22Rv1 (cell line): ENCODE measurements around the gene MRPL58.

Source experiments
- H3K27ac ChIP-seq: fragments of 450-650 bp; 2 replicates; pipeline ENCODE4 v1.5.1; 2017
- CTCF ChIP-seq: fragments of 450-650 bp; IDR thresholded peaks from 2 replicates; pipeline ENCODE4 v1.5.1; 2017; ENCODE audit warnings: mild to moderate bottlenecking
- ZFX ChIP-seq: fragments of 450-650 bp; IDR thresholded peaks from 2 replicates; pipeline ENCODE4 v1.6.1; 2017; ENCODE audit warnings: antibody characterized with exemption, borderline replicate concordance

Gene MRPL58

GRCh38 chr17:75064460-75064859 is 52.0 kb downstream of the MRPL58 start:
- no peak for TF ChIP-seq CTCF
- no peak for TF ChIP-seq ZFX
- H3K27ac ChIP-seq: no peak overlapping the region

DNA sequence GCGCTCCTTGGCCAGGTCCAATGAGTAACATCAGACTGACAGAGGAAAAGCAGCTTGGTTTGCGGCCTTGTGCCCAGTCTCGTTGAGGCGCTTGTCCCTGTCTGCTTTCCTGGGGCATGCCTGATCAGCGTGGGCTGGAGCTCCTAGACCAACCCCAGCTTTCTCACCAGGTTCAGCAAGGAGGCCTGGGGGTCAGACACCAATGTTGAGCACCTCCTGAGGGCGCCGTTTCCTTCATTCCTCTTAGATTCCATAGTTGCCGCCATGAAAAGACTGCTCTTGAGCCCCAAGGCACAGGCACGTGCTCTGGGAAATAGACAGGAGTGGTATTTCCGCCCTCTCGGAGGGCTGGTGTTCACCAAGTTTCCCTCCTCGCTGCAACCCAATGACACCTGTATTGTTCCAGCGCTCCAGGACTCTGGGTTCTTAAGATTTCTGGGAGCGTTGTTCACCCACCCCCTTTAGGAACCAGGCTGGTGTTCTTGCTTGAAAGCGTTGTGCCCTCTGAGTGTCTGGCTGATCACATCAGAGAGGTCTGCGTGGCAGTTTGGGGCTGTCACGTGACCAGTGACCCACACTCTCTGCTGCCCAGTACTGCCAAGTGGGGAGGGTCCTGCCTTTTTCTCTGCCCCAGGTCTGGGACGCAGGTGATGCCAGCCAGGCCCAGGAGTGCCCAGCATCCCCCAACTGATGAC is 52.5 kb downstream of the MRPL58 start:
- TF ChIP-seq CTCF: no peak
- no peak for TF ChIP-seq ZFX
- H3K27ac ChIP-seq: no peak overlapping the region

DNA sequence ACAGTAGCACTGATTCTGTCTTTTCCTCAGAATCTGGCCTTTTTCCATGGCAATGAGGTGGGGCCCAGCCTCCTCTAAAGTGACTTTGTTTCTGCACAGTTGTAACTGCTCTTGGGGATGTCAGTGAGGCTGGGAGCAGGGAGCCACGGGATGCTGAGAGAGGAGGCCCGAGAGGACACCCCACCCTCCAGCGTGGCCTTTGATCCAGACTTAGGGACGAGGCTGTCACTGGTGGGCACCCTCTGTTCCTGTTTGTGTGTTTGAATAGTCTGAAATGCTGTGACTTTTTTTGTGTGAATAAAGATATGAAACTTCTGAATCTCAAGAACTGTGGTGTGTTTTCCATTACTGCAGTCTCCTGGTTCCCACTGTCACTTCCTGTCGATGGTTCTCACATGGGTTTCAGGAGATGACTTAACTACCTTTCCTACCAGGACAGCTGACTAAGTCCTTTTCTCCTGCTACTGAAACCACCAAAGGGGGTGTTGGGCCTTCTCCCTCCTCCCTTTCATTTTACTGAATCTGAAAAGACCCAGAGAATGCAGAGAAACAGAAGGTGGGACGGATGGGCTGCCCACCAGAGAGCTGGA is 53.2 kb downstream of the MRPL58 start:
- H3K27ac ChIP-seq: no peak overlapping the region
- TF ChIP-seq CTCF (no peak), ZFX (no peak)

DNA sequence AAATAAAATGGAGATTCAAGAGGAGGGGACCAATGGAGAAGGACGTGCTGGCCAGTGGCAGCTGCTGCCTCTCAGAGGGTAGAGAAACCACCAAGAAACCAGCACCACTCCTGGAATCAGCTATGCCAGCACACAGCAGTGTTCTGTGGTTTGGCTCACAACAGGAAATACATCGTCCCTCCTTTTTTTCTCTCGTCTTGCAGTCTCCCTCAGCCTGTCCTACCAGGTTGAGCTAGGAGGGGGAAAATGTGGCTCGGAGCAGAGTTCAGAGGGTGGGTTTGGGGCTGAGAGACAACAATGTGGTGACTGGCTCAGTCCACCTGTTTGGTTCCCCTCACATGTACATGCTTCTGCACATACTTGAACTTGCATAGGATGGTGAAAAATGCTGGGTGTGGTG is 55.4 kb downstream of the MRPL58 start:
- H3K27ac ChIP-seq: no peak overlapping the region
- TF ChIP-seq ZFX (no peak), CTCF (no peak)

DNA sequence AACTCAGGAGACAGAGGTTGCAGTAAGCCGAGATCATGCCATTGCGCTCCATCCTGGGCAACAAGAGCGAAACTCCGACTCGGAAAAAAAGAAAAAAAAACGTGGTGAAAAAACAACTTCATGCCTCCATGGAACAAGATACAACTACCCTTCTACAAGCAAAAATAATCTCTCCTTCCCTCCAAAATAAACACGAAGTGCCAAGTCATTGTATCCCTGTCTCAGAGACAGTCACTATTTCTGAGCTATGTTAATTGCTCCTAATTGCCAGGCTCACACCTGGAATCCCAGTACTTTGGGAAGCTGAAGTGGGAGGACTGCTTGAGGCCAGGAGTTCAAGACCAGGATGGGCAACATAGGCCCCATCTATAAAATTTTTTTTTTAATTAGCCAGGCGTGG is 56.3 kb downstream of the MRPL58 start:
- H3K27ac ChIP-seq: no peak overlapping the region

GRCh38 chr17:75069783-75070182 is 57.3 kb downstream of the MRPL58 start:
- H3K27ac ChIP-seq: no peak overlapping the region
- TF ChIP-seq CTCF: no peak
- no peak for TF ChIP-seq ZFX

More for the DNA sequence above, 56.3 kb downstream of the MRPL58 start:
- TF ChIP-seq CTCF: no peak
- no peak for TF ChIP-seq ZFX
